ENCODE data around the gene KATNIP.
"Not testable (repeated sequence)": the region's sequence is repeated elsewhere in the genome, so short reads cannot be mapped to it uniquely, and the experiment has no call there.

Gene KATNIP

DNA sequence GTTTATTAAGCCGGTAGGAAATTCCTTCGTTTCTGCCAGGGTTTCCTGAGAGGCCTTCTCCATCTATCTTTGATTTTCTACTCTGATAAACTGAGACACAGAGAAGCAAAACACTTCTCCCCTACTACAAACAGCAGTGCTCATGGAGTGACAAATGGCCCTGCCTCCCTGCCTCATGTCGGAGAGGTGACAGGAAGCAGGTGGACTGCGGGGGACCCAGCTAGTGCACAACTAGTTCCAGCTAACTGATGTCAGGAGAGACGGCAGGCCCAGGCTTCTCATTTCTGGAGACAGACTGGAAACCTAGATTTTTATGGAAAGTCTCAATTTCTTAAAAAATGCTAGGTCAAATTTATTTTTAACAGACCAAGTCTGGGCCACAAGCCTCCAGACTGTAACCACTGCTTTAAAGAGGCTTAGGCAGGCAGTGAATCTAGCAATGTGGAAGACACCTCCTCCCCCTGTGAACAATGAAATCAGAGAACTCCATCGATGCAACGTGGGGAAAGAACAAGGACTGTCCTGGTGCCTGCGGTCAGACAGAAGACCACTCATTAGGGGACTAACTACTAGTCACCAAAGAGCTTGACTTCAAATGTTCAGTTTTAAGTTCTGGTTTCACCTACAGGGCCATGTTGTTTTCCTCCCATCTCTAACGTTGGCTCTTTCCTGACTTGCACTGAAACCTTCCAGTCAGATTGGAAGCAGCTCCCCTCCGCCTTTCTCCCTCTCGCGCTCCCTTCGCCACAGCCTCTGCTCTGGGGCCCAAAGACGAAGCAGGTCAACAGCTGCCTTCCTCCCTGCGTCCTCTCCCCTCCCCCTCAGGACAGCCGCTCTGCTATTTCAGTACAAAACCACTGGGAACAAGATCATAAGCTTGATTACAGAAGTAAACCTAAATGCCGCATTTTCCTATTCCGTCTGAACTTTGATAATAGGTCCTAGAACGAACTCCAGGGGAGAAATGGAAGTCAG is 17.8 kb upstream of the KATNIP start:
- in situ Hi-C loops (cut with MboI; ENCODE audit: low sequenced_read_pairs) = no loop called here

DNA sequence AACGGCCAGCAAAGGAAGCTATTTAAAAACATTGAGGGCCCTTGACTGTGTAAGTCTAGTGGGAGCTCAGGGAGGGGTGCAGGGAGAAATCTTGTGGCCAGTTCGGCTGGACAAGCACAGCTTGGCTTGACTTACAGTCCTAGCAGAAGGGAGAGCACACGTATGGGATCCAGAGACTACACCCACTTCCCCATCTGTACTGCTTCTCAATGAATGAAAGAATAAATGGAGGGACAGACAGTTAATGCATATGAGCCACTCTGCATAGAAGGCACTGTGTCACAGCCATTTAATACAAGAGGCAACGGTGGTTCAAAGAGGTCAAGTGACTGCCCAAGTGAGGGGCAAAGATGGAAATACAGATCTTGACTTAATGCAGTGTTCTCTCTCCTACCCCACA is 15.7 kb upstream of the KATNIP start:
- in situ Hi-C loops (cut with MboI; ENCODE audit: low sequenced_read_pairs) = no loop called here

DNA sequence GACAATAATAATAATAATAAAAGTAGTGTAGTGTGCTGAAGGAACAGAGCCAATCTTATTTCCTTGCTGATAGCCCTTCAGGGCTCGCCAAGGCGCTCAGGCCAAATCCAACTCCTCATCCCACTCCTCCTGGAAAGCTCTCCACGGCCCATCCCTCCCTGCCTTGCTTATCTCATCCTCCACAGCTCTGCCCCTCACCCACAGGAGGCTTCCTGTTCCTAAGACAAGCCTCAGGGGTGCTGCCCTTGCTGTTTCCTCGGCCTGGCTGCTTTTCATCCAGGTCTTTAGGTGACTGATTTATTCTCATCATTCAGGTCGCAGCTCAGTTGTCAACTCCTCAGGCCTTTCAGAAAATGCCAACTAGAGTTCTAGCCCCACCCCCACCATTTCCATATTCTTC is 11.4 kb upstream of the KATNIP start:
- in situ Hi-C loops (cut with MboI; ENCODE audit: low sequenced_read_pairs) = no loop called here

DNA sequence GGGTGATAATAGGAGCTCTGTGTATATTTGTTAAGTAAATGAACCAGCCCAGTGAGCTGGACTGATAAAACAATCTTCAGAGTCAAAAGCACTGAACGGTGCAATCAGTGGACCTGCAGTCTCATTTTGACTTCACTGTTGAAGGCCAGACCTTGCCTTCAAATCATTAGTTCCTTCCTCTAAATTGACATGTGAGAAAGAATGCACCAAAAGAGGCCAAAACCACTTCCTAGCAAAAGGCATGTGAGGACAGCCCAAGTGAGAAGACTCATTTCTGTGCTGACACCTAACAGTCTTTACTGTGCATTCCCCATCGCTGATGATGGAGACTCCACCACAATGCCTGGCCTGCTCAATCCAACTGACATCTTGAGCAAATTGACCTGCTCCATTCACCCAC is 10.8 kb upstream of the KATNIP start:
- in situ Hi-C loops (cut with MboI; ENCODE audit: low sequenced_read_pairs) = no loop called here

DNA sequence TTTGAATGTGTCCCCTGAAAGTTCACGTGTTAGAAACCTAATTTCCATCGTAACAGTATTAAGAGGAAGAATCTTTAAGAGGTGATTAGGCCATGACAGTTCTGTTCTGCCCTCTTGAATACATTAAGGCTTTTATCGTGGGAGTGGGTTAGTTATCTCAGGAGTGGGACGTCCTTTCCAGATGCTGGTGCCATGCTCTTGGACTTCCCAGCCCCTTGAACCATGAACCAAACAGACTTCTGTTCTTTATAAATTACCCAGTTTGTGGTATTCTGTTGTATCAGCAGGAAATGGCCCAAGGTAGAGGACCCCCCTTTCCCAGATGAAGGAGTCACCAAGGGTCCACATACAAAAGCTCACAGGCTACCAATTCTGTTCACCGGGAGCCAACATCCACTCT is 10.3 kb upstream of the KATNIP start:
- in situ Hi-C loops (cut with MboI; ENCODE audit: low sequenced_read_pairs) = no loop called here

DNA sequence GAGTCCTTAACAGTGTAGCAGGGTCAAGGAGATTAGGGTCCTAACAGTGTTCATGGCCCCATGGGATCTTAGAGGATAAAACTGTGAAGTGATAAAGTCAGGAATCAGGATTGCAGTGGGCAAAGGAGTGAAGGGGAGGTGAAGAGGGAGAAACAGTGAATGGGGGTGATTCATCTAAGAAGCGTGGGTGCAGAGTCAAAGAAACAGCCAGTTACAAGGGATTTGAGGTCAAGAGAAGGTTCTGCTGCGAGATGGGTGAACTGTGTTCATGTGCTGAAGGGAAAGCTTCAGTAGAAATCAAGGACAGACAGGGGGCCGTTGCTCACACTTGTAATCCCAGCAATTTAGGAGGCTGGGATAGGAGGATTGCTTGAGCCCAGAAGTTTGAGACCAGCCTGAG is 6.1 kb upstream of the KATNIP start:
- in situ Hi-C loops (cut with MboI; ENCODE audit: low sequenced_read_pairs) = no loop called here

DNA sequence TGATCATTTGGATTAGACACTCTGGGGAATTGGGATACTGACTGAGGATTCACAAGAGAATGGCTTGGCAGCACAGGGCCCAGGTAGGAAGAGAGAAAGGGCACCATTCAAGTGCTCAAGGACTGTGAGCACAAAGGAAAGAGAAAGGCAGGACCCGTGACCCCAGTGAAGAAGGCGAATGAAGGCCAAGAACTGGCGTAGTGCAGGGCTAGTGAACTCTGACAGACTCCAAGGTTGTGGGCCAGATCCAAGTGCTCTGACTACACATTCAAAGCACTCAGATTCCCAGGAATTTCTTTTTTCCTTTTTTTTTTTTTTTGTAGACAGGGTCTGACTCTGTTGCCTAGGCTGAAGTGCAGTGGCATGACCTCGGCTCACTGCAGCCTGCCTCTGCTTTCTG is 5.3 kb upstream of the KATNIP start:
- in situ Hi-C loops (cut with MboI; ENCODE audit: low sequenced_read_pairs) = no loop called here

DNA sequence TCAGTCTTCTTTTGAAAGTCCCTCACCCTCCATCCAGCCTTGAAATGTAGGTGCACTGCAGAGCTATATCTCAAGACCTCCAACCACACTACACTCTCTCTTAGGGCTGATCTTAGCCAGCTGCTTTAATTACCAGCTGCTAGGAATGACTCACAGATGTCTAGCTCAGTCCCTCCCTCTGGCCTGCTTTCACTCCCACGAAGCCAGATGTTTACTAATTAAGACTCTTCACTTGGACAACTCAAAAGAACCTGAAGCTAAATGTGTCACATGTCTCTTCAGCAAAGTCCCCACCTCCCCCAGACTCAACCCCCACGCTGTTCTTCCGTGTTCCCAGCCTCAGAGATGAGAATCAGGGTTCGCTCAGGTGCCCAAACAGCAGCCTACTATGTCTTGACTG is 2.8 kb upstream of the KATNIP start:
- in situ Hi-C loops (cut with MboI; ENCODE audit: low sequenced_read_pairs) = no loop called here

DNA sequence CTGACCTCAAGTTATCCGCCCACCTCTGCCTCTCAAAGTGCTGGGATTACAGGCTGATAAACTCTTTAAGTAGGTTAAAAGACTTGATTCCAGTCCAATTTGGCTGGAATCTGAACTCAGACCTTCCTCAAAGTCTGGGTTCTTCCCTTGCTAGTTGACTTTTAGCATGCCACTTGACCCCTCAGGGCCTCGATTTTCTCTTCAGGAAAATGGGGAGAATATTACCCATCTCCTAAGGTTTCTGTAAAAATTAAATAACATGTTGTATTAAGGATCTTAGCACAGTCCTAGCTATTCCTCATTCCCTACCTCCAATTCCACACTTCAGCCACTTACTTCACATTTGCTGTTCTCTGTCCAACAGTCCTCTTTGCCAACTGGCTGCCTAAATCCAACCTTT is 2.1 kb upstream of the KATNIP start:
- in situ Hi-C loops (cut with MboI; ENCODE audit: low sequenced_read_pairs) = no loop called here

DNA sequence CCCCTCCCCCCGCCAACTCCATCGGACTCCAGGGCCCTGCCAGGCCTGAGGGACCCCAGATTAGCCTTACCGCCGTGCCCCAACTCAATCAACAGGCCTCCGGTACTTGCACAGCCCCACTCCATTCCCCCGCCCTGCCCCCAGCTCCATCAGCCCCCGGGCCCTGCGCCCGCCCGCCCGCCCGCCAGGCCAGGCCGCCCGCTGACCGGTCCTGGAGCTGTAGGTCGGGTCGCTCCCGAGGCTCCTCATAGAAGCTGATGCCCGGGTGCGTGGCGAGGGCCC is 539 bp upstream of the KATNIP start:
- in situ Hi-C loops (cut with MboI; ENCODE audit: low sequenced_read_pairs) = no loop called here

DNA sequence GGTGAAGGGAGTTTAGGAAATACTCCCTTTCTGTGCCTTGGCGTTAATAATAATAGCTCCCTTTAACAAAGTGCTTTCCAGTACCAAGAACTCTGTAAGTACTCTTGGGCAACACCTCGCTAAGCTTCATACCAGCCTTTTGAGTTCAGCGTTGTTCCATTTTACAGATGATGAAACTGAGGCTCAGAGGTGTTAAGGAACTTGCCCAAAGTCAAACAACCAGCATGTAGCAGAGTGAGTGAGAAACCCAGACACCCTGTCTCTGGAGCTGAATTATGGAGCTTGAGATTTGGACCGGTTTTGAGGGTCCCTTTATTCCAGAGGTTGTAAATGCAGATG is 607 bp downstream of the KATNIP start:
- in situ Hi-C loops (cut with MboI; ENCODE audit: low sequenced_read_pairs) = no loop called here

DNA sequence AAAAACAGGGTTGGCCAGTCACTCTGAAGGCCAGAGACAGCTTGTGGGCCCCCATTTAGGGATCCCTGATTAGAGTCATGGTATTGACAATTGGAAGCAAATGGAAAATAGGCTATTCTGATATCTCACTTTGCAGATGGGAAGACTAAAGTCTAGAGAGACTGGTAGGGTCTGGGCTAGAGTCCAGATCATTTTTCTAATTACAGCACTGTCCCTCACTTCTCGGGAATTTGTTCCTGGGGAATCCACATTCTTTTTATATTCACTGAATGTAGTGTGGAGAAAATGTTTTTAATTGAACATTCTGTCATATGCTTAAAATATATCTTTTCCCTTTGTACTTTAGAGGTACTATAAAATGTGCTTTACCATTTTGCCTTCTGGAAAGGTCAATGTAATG is 1.1 kb downstream of the KATNIP start:
- in situ Hi-C loops (cut with MboI; ENCODE audit: low sequenced_read_pairs) = no loop called here

DNA sequence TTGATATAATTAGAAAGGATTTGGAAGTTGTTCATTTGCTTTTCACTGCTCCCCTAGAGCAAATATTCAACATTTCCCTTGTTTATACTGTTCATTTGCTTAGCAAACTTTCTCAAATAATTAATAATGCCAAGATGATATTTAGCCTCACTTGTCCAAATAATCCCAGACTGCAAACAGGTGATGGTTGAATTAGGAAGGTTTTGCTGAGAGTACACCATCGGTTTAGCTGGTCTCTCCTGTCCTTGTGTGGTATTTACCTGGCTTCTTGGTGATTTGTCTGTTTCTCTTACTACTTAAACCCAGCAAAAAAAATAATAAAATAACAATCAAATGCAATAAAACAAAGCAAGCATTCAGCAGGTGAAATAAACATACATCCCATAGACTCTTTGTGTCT is 6.5 kb downstream of the KATNIP start:
- in situ Hi-C loops (cut with MboI; ENCODE audit: low sequenced_read_pairs) = no loop called here

DNA sequence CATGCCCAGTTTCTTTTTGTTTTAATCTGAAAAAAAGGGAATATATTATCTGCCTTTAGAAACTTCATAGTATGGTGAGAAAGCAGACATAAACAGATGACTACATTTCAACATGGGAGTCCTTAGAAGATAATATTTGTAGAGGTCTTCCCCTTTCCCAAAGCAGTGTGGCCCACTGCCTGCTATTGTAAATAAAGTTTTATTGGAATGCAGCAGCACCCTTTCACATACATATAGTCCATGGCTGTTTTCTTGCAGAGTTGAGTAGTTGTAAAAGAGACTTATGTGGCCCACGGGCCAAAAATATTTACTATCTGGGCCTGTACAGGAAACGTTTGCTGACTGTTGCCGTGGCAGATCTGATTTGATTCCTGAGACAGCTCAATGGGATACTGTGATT is 8.5 kb downstream of the KATNIP start:
- in situ Hi-C loops (cut with MboI; ENCODE audit: low sequenced_read_pairs) = no loop called here

DNA sequence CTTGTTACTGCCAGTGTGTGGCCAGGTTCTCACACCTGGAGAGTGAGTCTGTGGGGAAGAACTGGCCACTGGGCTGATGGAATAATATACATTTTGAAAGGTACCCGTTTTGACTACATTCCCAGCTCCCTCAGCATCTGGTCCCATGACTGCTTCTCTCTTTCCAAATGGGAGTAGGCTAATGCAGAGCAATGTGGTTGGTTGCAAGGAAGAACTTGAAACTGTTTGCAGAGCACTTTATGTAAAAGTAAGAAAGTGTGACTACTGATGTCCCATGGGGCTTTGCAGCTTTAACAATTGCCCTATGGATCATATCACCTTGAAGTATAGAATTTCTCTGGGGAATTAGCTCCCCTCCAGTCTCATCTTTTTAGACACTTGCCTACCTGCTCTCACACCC is 9.0 kb downstream of the KATNIP start:
- in situ Hi-C loops (cut with MboI; ENCODE audit: low sequenced_read_pairs) = no loop called here

DNA sequence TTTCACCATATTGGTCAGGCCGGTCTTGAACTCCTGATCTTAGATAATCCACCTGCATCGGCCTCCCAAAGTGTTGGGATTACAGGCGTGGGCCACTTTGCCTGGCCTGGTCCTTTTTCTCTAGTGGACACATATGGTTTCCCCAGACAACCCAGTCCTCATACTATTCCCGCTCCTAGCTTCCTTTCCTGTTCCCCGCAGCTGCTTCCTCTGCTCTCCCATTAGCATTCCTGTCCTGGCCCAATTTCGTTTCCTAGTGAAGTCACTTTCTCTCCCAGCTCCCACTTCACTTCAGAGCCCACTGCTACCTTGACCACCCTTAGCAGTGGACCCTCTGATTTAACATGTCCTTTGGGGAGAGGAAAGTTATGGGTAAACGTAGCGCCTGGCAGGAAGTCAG is 11.3 kb downstream of the KATNIP start:
- in situ Hi-C loops (cut with MboI; ENCODE audit: low sequenced_read_pairs) = no loop called here

DNA sequence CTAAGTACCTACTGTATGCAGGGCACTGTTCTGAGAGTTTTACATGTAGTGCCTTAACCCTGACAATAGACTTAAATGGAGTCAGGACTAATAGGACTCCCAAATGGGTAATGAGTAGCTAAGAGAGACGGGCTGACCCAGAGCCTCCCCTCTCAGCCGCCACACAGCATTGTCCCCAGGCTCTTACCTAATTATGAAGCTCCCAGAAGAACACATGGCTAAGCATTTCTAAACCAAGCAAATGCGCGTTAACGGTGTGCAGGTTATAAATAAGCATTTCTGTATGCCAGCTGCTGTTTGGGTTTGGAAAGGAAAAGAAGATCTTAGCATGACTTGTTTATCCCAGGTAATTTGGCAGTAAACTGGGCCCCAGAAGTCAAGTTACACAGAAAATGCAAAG is 14.3 kb downstream of the KATNIP start:
- in situ Hi-C loops (cut with MboI; ENCODE audit: low sequenced_read_pairs) = no loop called here

DNA sequence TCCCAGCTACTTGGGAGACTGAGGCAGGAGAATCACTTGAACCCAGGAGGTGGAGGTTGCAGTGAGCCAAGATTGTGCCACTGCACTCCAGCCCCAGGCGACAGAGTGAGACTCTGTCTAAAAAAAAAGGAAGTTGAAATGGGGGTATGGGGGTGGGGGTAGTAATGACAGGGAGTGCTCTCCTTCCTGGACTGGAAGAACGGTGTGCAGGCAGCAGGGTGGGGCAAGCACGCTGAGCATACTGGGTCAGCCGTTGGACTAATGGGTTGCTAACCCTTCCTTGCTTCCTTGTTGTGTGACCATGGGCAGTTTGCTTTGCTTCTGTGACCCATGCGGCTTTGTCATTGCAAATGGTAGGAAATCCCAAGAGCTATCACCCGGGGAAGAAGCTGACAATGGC is 16.5 kb downstream of the KATNIP start:
- in situ Hi-C loops (cut with MboI; ENCODE audit: low sequenced_read_pairs) = no loop called here

DNA sequence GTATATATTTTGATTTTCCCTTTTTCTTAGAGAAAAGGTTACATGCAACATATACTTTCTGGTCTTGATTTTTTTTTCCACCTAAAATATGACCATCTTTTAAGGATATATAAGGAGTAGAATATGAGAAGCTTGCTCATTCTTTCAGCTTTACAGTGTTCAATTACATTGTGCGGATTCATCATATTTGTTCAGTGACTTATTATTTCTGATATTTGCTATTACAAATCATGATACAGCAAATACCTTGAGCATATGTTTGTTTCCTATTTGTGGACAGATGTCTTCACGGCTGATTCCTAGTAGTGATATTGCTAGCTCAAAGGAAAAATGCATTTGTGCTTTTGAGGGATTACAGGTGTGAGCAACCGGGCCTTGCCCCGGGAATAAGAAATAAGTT is 18.1 kb downstream of the KATNIP start:
- in situ Hi-C loops (cut with MboI; ENCODE audit: low sequenced_read_pairs) = no loop called here

DNA sequence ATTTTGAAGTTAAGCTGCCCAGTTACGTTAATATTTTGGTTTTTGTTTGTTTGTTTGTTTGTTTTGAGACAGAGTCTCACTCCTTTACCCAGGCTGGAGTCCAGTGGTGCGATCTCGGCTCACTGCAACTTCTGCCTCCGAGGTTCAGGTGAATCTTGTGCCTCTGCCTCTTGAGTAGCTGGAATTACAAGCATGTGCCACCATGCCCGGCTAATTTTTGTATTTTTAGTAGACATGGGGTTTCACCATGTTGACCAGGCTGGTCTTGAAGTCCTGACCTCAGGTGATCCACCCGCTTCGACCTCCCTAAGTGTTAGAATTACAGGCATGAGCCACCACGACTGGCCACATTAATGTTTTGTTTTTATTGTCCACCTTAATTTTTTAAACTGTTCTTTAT is 21.0 kb downstream of the KATNIP start:
- in situ Hi-C loops (cut with MboI; ENCODE audit: low sequenced_read_pairs) = not testable (repeated sequence)

DNA sequence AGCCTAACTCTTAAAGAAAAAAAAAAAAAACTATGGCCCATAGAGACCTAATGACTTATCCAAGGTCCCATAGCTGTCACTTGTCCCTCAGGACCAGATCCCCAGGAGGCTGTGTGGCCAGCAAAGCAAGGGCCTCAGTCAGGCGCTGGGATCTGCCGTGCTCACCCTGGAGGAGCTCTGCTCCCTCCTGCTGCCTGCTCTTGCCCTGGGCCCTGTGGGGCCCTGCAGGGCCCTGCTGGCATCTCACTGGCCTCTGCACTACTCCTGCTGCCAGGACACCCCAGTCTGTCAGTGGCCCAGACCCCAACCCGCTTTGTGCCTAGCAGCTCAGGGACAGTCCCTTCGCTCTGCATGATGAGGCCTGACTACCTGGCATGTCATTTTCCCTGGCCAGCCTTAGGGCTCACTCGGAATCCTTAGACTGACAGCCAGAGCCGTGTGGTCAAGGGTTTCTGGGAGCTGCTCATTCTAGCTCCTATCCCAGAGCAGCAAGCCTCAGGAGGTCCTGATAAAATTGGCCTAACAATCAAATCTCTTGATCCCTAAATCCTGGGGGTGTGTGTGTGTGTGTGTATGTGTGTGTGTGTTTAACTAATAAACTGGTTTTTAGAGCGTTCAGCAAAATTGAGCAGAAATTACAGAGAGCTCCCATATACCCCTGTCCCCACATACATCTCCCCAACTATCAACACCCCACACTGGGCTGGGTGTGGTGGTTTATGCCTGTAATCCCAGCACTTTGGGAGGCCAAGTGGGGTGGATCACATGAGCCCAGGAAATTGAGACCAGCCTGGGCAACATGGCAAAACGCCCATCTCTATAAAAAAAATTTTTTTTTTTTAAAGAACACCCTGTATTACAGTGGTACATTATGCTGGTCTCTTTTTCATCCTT is 21.7 kb downstream of the KATNIP start:
- in situ Hi-C loops (cut with MboI; ENCODE audit: low sequenced_read_pairs) = no loop called here

DNA sequence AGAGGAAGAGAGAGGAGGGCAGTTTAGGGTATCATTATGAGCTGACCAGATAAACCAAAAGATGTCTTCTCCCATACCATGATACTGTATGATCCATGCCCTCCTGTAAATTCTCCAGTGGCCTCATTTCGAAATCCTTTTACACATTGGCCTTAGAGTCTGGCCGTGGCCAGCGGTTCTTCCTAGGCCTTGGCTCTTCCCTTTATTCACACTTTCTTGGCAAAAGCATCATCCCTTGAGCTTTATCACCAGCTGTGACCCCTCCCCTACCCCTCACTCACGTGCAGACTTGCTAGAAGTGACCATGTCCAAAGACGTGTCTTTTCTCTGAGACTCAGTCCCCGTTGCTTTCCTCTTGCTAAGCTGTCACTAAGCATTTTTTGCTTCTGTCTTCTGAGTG is 22.8 kb downstream of the KATNIP start:
- in situ Hi-C loops (cut with MboI; ENCODE audit: low sequenced_read_pairs) = no loop called here

All from HL-60/S4 (cell line).